Esophagus muscularis mucosa (tissue), 4 donors: ENCODE data around the gene POU5F1. TPM values are rescaled to one million over a fixed set of nuclear protein-coding genes. Genes with fewer than 3 reads are reported as not detected.

Experiments used
- DNase-seq: peaks from one replicate; pipeline ENCODE4 v3.0.0-alpha.2; 2017; ENCODE audit errors: extremely low spot score
- H3K27ac ChIP-seq, 4 donors: fragments of 200-600 bp; sonication (generic); replicated peaks in 1 of 4; 1 replicate in 3 of 4; 2 replicates in 1 of 4; pipeline ENCODE4 v1.5.1; 2016 to 2019; ENCODE audit warnings: mild to moderate bottlenecking in 1 of 4
- H3K27me3 ChIP-seq, 4 donors: fragments of 200-600 bp; sonication (generic); one replicate each; pipeline versions ENCODE4 v1.5.1 to v1.6.0; 2016 to 2019
- H3K36me3 ChIP-seq, 4 donors: fragments of 200-600 bp; sonication (generic); one replicate each; pipeline ENCODE4 v1.5.1; 2016 to 2019
- H3K4me1 ChIP-seq, 4 donors: fragments of 200-600 bp; sonication (generic); one replicate each; pipeline ENCODE4 v1.5.1; 2016 to 2019
- H3K4me3 ChIP-seq, 4 donors: fragments of 200-600 bp; sonication (generic); 1 replicate in 2 of 4; 2 replicates in 2 of 4; pipeline ENCODE4 v1.5.1; 2016 to 2019; ENCODE audit warnings: mild to moderate bottlenecking in 4 of 4, moderate library complexity in 1 of 4
- H3K9me3 ChIP-seq, 4 donors: fragments of 200-600 bp; sonication (generic); 1 replicate in 3 of 4; 2 replicates in 1 of 4; pipeline ENCODE4 v1.5.1; 2016 to 2019
- CTCF ChIP-seq, 3 experiments: fragments of 200-600 bp in 2 of 3; fragments of 450-650 bp in 1 of 3; sonication (generic) in 2 of 3; IDR thresholded peaks; one replicate each; pipeline ENCODE4 v1.5.1; 2017 to 2019; ENCODE audit warnings: antibody characterized with exemption in 3 of 3, mild to moderate bottlenecking in 2 of 3, moderate library complexity in 1 of 3
- EP300 ChIP-seq: sonication (generic); formaldehyde crosslinking; IDR thresholded peaks from one replicate; pipeline ENCODE4 v1.6.1; 2017; ENCODE audit warnings: antibody characterized with exemption
- POLR2A ChIP-seq: fragments of 450-650 bp; IDR thresholded peaks from one replicate; pipeline ENCODE4 v1.6.1; 2017; ENCODE audit warnings: antibody characterized with exemption, moderate library complexity, mild to moderate bottlenecking, low read depth
- POLR2AphosphoS5 ChIP-seq, 2 donors: sonication (generic); formaldehyde crosslinking; IDR thresholded peaks; one replicate each; pipeline ENCODE4 v1.6.1; 2017; ENCODE audit warnings: antibody characterized with exemption in 2 of 2
- WGBS: methylation state at CpG from one replicate; pipeline ENCODE4 v1.1.5; 2018; 5-methylcytosine and 5-hydroxymethylcytosine counted together
- intact Hi-C: fragments of 100-400 bp; cut with DNase I; formaldehyde crosslinking; loops from one replicate; pipeline ENCODE4 v1.15.1; 2023
- total RNA-seq, 4 donors: library from RNA; depleted of rRNA; stranded (reverse); fragments of >200 nt; gene quantifications; one replicate each; pipeline versions ENCODE4 v1.1.0 to v1.2.1, GENCODE V29; 2016

The POU5F1 gene
- total RNA-seq, 4 donors from 2014 or later, result 1.3 TPM; not detected in 3

- TF ChIP-seq EP300 (no peak), CTCF (IDR thresholded peaks at IDR 0.05) (no peak), POLR2AphosphoS5 (IDR thresholded peaks at IDR 0.05) (no peak), POLR2A (no peak)
These were observed 44.7 kb downstream of the POU5F1 start for GRCh38 chr6:31125586-31126363.

GRCh38 chr6:31125162-31125561, 45.3 kb downstream of the POU5F1 start:
- Histone ChIP-seq H3K9me3 (no peaks in the 10 kb centered on the region), H3K4me3 (no peak overlapping the region), H3K36me3 (no peaks in the 10 kb centered on the region), H3K4me1 (peaks cover 22 to 51% (median 29%) of the 10 kb centered on the region in 4 donors), H3K27me3 (no peaks in the 10 kb centered on the region), H3K27ac (peak overlapping the region in 1 of 4 donors; percentile 6)
- 57% methylated on average over 8 of the region's 8 CpGs for WGBS
- intact Hi-C loops, result no loop called here
- no peak for DNase-seq
- TF ChIP-seq POLR2A, result no peak
- no peak for TF ChIP-seq EP300
- no peak for TF ChIP-seq CTCF (IDR thresholded peaks at IDR 0.05)
- TF ChIP-seq POLR2AphosphoS5 (IDR thresholded peaks at IDR 0.05), result peak in 1 of 2 donors; percentile 14

More at GRCh38 chr6:31125586-31126363, 44.7 kb downstream of the POU5F1 start:
- H3K36me3 ChIP-seq, result no peaks in the 10 kb centered on the region
- intact Hi-C loops, result no loop called here
- H3K9me3 ChIP-seq, result no peaks in the 10 kb centered on the region
- H3K4me3 ChIP-seq, result no peak overlapping the region
- peaks cover 22 to 51% (median 29%) of the 10 kb centered on the region in 4 donors for H3K4me1 ChIP-seq
- 69% methylated on average over 8 of the region's 12 CpGs for WGBS
- DNase-seq, result no peak
- H3K27ac ChIP-seq, result peak overlapping the region in 1 of 4 donors; percentile 6
- no peaks in the 10 kb centered on the region for H3K27me3 ChIP-seq

GRCh38 chr6:31122791-31123706, 47.4 kb downstream of the POU5F1 start:
- Histone ChIP-seq H3K27ac (peak overlapping the region; percentile 27 to 76 (median 48)), H3K4me3 (no peak overlapping the region), H3K4me1 (peaks cover 22 to 56% (median 31%) of the 10 kb centered on the region in 4 donors), H3K36me3 (no peaks in the 10 kb centered on the region), H3K9me3 (no peaks in the 10 kb centered on the region), H3K27me3 (no peaks in the 10 kb centered on the region)
- TF ChIP-seq EP300 (no peak), POLR2AphosphoS5 (IDR thresholded peaks at IDR 0.05) (peak in 1 of 2 donors; percentile 33)
- intact Hi-C loops, result no loop called here
- 24% methylated on average over 12 of the region's 16 CpGs for WGBS
- DNase-seq, result no peak

GRCh38 chr6:31121131-31121790, 49.2 kb downstream of the POU5F1 start:
- no peaks in the 10 kb centered on the region for H3K36me3 ChIP-seq
- H3K27me3 ChIP-seq, result no peaks in the 10 kb centered on the region
- TF ChIP-seq CTCF (IDR thresholded peaks at IDR 0.05) (no peak), POLR2A (no peak), POLR2AphosphoS5 (IDR thresholded peaks at IDR 0.05) (no peak), EP300 (no peak)
- no peak for DNase-seq
- no peaks in the 10 kb centered on the region for H3K9me3 ChIP-seq
- H3K4me3 ChIP-seq, result no peak overlapping the region
- peaks cover 33 to 69% (median 41%) of the 10 kb centered on the region in 4 donors for H3K4me1 ChIP-seq
- no peak overlapping the region for H3K27ac ChIP-seq
- 87% methylated on average over 12 of the region's 12 CpGs for WGBS
- intact Hi-C loops, result no loop called here
